HL-60 (cell line): ENCODE data around the gene FCRLB.

Experiments used
- DNase-seq, 2 experiments: peaks; one replicate each; pipeline ENCODE4 v3.0.0-alpha.2; 2010 to 2020; ENCODE audit warnings: low read depth in 1 of 2, low spot score in 1 of 2
- H3K27ac ChIP-seq: fragments of 250-450 bp; sonication (Bioruptor Pico); replicated peaks from 2 replicates; pipeline ENCODE4 v1.5.1; 2020; ENCODE audit warnings: mild to moderate bottlenecking, moderate library complexity
- H3K27me3 ChIP-seq: fragments of 250-450 bp; sonication (Bioruptor Pico); 2 replicates; pipeline ENCODE4 v1.5.1; 2021; ENCODE audit warnings: mild to moderate bottlenecking, moderate library complexity; ENCODE audit not compliant: insufficient read depth, poor library complexity, severe bottlenecking
- H3K4me3 ChIP-seq: replicated peaks from 2 replicates; pipeline ENCODE4 v1.5.1; 2011; ENCODE audit warnings: mild to moderate bottlenecking, control low read depth, low read length; ENCODE audit not compliant: insufficient read depth
- CTCF ChIP-seq: IDR thresholded peaks from one replicate; pipeline ENCODE4 v1.5.1; 2011; ENCODE audit warnings: low read length, control low read depth, inconsistent platforms; ENCODE audit not compliant: insufficient read depth
- GABPA ChIP-seq: IDR thresholded peaks from 2 replicates; pipeline ENCODE4 v1.6.1; 2012; ENCODE audit warnings: low read depth
- POLR2AphosphoS5 ChIP-seq: IDR thresholded peaks from 2 replicates; pipeline ENCODE4 v1.6.1; 2012; ENCODE audit warnings: low read depth
- REST ChIP-seq: IDR thresholded peaks from 2 replicates; pipeline ENCODE4 v1.6.1; 2012; ENCODE audit warnings: low read depth; ENCODE audit not compliant: insufficient replicate concordance
- SPI1 ChIP-seq: IDR thresholded peaks from 2 replicates; pipeline ENCODE4 v1.6.1; 2012; ENCODE audit warnings: low read depth, mild to moderate bottlenecking, borderline replicate concordance

FCRLB gene

GRCh38 chr1:161676958-161677689 is 44.2 kb upstream of the FCRLB start:
- no peaks in the 10 kb centered on the region for H3K27me3 ChIP-seq
- no peak overlapping the region for H3K27ac ChIP-seq
- no peak overlapping the region for H3K4me3 ChIP-seq
- DNase-seq, result no peak
- no peak for TF ChIP-seq POLR2AphosphoS5
- no peak for TF ChIP-seq REST

GRCh38 chr1:161678500-161678899 is 42.8 kb upstream of the FCRLB start:
- TF ChIP-seq CTCF (no peak), REST (no peak), GABPA (no peak), POLR2AphosphoS5 (no peak), SPI1 (no peak)
- Histone ChIP-seq H3K4me3 (no peak overlapping the region), H3K27me3 (no peaks in the 10 kb centered on the region), H3K27ac (no peak overlapping the region)
- DNase-seq, result no peak

- TF ChIP-seq GABPA, result no peak
- no peak for TF ChIP-seq SPI1
- no peak for DNase-seq
Measured at GRCh38 chr1:161681879-161682278, 39.5 kb upstream of the FCRLB start.

GRCh38 chr1:161688946-161689345 is 32.4 kb upstream of the FCRLB start:
- Histone ChIP-seq H3K27me3 (no peaks in the 10 kb centered on the region), H3K27ac (no peak overlapping the region), H3K4me3 (no peak overlapping the region)
- DNase-seq, result no peak
- TF ChIP-seq POLR2AphosphoS5 (no peak), CTCF (no peak), SPI1 (no peak), GABPA (no peak), REST (no peak)

More at GRCh38 chr1:161681879-161682278, 39.5 kb upstream of the FCRLB start:
- Histone ChIP-seq H3K27ac (no peak overlapping the region), H3K4me3 (no peak overlapping the region), H3K27me3 (no peaks in the 10 kb centered on the region)
